Smooth muscle cell (in vitro differentiated cells): ENCODE data around the gene OPRM1. TPM values are rescaled to one million over a fixed set of nuclear protein-coding genes. Genes with fewer than 3 reads are reported as not detected.

Experiments used
- DNase-seq: peaks from one replicate; lab custom pipeline; 2025; ENCODE audit not compliant: unreplicated experiment; lab: John Stamatoyannopoulos, UW
- H2AFZ ChIP-seq: fragments of 200-600 bp; sonication (generic); 2 replicates; pipeline ENCODE4 v1.6.0; 2016; ENCODE audit warnings: antibody characterized with exemption, low read depth, mild to moderate bottlenecking
- H3F3A ChIP-seq: fragments of 200-600 bp; sonication (generic); 2 replicates; pipeline ENCODE4 v1.6.0; 2017; ENCODE audit warnings: antibody characterized with exemption, low read depth
- H3K27ac ChIP-seq: fragments of 200-600 bp; sonication (generic); 2 replicates; pipeline ENCODE4 v1.5.1; 2016; ENCODE audit warnings: low read depth, mild to moderate bottlenecking
- H3K27me3 ChIP-seq: fragments of 200-600 bp; sonication (generic); 2 replicates; pipeline ENCODE4 v1.6.1; 2016; ENCODE audit warnings: low read depth, mild to moderate bottlenecking
- H3K36me3 ChIP-seq: fragments of 200-600 bp; sonication (generic); 2 replicates; pipeline ENCODE4 v1.5.1; 2016; ENCODE audit warnings: low read depth
- H3K4me1 ChIP-seq: fragments of 200-600 bp; sonication (generic); 2 replicates; pipeline ENCODE4 v1.5.1; 2016; ENCODE audit warnings: low read depth
- H3K4me2 ChIP-seq: fragments of 200-600 bp; sonication (generic); 2 replicates; pipeline ENCODE4 v1.6.0; 2016; ENCODE audit warnings: mild to moderate bottlenecking
- H3K4me3 ChIP-seq: fragments of 200-600 bp; sonication (generic); 2 replicates; pipeline ENCODE4 v1.5.1; 2016; ENCODE audit warnings: mild to moderate bottlenecking
- H3K79me2 ChIP-seq: fragments of 200-600 bp; sonication (generic); 2 replicates; pipeline ENCODE4 v1.6.0; 2016; ENCODE audit warnings: low read depth, mild to moderate bottlenecking
- H3K9ac ChIP-seq: fragments of 200-600 bp; sonication (generic); 2 replicates; pipeline ENCODE4 v1.6.0; 2016; ENCODE audit warnings: low read depth
- H3K9me3 ChIP-seq: fragments of 200-600 bp; sonication (generic); replicated peaks from 2 replicates; pipeline ENCODE4 v1.5.1; 2016; ENCODE audit warnings: low read depth
- H4K20me1 ChIP-seq: fragments of 200-600 bp; sonication (generic); 2 replicates; pipeline ENCODE4 v1.6.0; 2016; ENCODE audit warnings: low read depth
- CTCF ChIP-seq: fragments of 200-600 bp; sonication (generic); IDR thresholded peaks from 2 replicates; pipeline ENCODE4 v1.5.1; 2017; ENCODE audit warnings: borderline replicate concordance, mild to moderate bottlenecking, antibody characterized with exemption; ENCODE audit not compliant: insufficient read depth, poor library complexity, severe bottlenecking
- WGBS: methylation state at CpG from one replicate; pipeline ENCODE4 v1.1.7; 2016; ENCODE audit warnings: low lambda C conversion rate; 5-methylcytosine and 5-hydroxymethylcytosine counted together
- polyA plus RNA-seq: library from polyadenylated mRNA; unstranded; fragments of >200 nt; fragmentation: Nextera tagmentation; extraction: Ambion mirVana; gene quantifications from 2 replicates; pipeline ENCODE4 v1.2.1, GENCODE V29; 2016
- total RNA-seq: library from RNA; depleted of rRNA; stranded (reverse); fragments of >200 nt; gene quantifications from 2 replicates; pipeline ENCODE4 v1.2.3, GENCODE V29; 2014

OPRM1 gene
- total and polyA plus RNA-seq, 2 experiments from 2014 or later, result not detected

- H3K9ac ChIP-seq, result no peak overlapping the region
- H3K79me2 ChIP-seq, result no peaks in the 10 kb centered on the region
- H3F3A ChIP-seq, result no peaks in the 10 kb centered on the region
- no peak overlapping the region for H2AFZ ChIP-seq
- H3K4me1 ChIP-seq, result peaks cover 12% of the 10 kb centered on the region
- WGBS, result 94% methylated on average over 3 of the region's 3 CpGs
- H4K20me1 ChIP-seq, result no peaks in the 10 kb centered on the region
- TF ChIP-seq CTCF, result no peak
- no peak overlapping the region for H3K4me3 ChIP-seq
- H3K27me3 ChIP-seq, result no peaks in the 10 kb centered on the region
- no peaks in the 10 kb centered on the region for H3K9me3 ChIP-seq
- no peak for DNase-seq
- H3K4me2 ChIP-seq, result no peak overlapping the region
- no peak overlapping the region for H3K27ac ChIP-seq
- H3K36me3 ChIP-seq, result no peaks in the 10 kb centered on the region
Observed at GRCh38 chr6:154213782-154214181, 174.7 kb downstream of the OPRM1 start.

DNA sequence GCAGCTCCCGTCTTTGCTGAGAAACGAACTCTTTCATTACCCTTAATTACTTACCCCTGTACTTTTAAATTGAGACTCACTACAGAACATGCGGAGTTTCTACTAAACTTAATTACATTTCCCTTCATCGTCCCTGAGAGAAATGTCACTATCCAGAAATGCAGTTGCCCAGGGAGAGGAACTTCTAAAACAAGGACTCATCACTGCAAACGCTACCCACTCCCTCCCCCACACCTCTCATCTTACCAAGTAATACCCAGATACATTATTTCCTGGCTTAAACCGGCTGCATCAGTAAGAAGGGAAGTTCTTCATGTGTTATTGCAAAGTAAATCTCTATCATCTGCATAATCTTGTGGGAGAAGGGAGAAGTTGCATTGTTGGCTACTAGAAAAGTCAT, 179.3 kb downstream of the OPRM1 start:
- Histone ChIP-seq H4K20me1 (no peaks in the 10 kb centered on the region), H3K4me3 (no peak overlapping the region), H2AFZ (peak overlapping the region; percentile 43), H3F3A (no peaks in the 10 kb centered on the region), H3K27me3 (no peaks in the 10 kb centered on the region), H3K79me2 (no peaks in the 10 kb centered on the region), H3K36me3 (no peaks in the 10 kb centered on the region), H3K4me2 (no peak overlapping the region), H3K9ac (no peak overlapping the region), H3K4me1 (peaks cover 17% of the 10 kb centered on the region), H3K27ac (no peak overlapping the region), H3K9me3 (no peaks in the 10 kb centered on the region)
- no peak for DNase-seq
- WGBS, result 72% methylated on average over 6 of the region's 6 CpGs
- TF ChIP-seq CTCF, result no peak

DNA sequence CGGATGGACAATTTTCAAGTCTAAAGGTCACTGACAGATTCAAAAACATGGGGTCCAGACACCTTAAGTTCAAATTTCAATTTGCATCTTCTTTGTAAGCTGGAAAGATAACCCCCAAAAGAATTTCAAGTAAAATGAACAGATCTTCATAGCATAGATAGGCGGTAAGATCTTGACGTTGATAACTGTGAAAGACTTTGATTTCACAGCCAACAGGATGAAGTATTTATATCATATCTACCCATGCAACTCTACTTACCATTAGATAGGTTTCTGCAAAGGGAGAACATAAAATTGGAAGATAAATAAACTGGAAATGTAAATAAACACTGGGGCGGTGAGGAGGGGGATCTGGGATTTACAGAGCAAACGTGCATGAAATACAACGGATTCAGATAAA, 179.7 kb downstream of the OPRM1 start:
- H3K4me3 ChIP-seq, result no peak overlapping the region
- TF ChIP-seq CTCF, result no peak
- 79% methylated on average over 6 of the region's 6 CpGs for WGBS
- H2AFZ ChIP-seq, result no peak overlapping the region
- H3F3A ChIP-seq, result no peaks in the 10 kb centered on the region
- no peaks in the 10 kb centered on the region for H3K79me2 ChIP-seq
- H3K9me3 ChIP-seq, result no peaks in the 10 kb centered on the region
- no peak overlapping the region for H3K9ac ChIP-seq
- H3K36me3 ChIP-seq, result no peaks in the 10 kb centered on the region
- H3K27ac ChIP-seq, result no peak overlapping the region
- H3K27me3 ChIP-seq, result no peaks in the 10 kb centered on the region
- H3K4me2 ChIP-seq, result no peak overlapping the region
- H3K4me1 ChIP-seq, result peaks cover 17% of the 10 kb centered on the region
- H4K20me1 ChIP-seq, result no peaks in the 10 kb centered on the region
- no peak for DNase-seq

GRCh38 chr6:154219250-154219649, 180.2 kb downstream of the OPRM1 start:
- peaks cover 17% of the 10 kb centered on the region for H3K4me1 ChIP-seq
- no peaks in the 10 kb centered on the region for H3K9me3 ChIP-seq
- no peaks in the 10 kb centered on the region for H4K20me1 ChIP-seq
- TF ChIP-seq CTCF, result no peak
- H3F3A ChIP-seq, result no peaks in the 10 kb centered on the region
- no peak overlapping the region for H3K27ac ChIP-seq
- 87% methylated on average over 6 of the region's 6 CpGs for WGBS
- no peaks in the 10 kb centered on the region for H3K27me3 ChIP-seq
- no peak overlapping the region for H3K4me2 ChIP-seq
- H3K79me2 ChIP-seq, result no peaks in the 10 kb centered on the region
- no peak overlapping the region for H2AFZ ChIP-seq
- DNase-seq, result no peak
- no peak overlapping the region for H3K4me3 ChIP-seq
- no peak overlapping the region for H3K9ac ChIP-seq
- H3K36me3 ChIP-seq, result no peaks in the 10 kb centered on the region
